Activated CD4-positive, alpha-beta T cell treated with anti-CD3 and anti-CD28 coated beads for 4 hours (primary cell): Measurements from ENCODE around the gene CAMSAP3.
A peak's percentile ranks its signal among the peaks of the same experiment; 100 is the strongest.
"Not testable (repeated sequence)": the region's sequence is repeated elsewhere in the genome, so short reads cannot be mapped to it uniquely, and the experiment has no call there.

ENCODE experiments used
- DNase-seq, 2 donors: peaks; one replicate each; pipeline ENCODE4 v3.0.0-alpha.2; 2020

The CAMSAP3 gene

DNA sequence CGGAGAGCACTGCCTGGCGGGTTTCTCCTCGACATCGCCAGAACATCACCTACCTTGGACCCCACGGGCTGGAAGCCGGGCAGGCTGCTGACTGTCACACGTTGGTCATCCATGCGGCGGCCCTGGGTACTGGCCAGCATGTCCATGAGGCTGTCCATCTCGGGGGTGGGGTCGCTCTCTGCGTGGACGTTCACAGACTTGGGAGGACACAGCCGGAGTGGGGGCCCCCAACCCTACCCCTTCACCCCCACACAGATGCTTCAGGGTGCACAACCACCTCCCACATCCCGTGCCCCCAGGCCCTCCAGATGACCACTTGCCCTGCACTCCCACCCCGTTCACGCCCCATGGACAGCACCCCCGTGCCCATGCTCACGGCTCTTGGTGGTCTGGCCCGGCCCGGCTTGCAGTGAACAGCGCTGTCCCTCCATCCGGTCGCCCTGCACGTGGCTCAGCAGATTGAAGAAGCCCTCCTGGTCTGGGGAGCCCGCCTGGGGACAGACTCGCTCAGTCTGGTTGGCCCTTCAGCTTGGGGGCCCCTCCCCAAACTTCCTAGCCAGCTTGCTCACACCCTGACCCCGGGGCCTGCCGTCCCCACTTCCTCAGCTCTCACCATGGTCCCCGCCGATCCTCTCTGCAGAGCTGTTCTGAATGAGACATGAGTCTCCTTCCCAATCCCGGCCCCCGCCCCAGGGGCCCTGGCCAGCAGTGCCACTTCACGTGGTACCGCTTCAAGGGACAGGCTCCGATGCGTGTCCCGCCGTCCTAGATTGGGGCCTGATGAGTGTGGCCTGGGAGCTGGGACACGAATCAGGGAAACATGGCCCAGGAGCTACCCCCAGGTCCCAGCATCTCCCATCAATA lies 36.9 kb downstream of the CAMSAP3 start:
- no peak for DNase-seq

- DNase-seq, result no peak
These were observed 38.0 kb downstream of the CAMSAP3 start, which contains the start of gene PCP2 for GRCh38 chr19:7633698-7634097. TSS of gene PCP2 (minus strand) at chr19:7633719. CDS start at chr19:7633457, 262 bp downstream.

GRCh38 chr19:7635670-7636069 lies 40.0 kb downstream of the CAMSAP3 start:
- no peak for DNase-seq

DNA sequence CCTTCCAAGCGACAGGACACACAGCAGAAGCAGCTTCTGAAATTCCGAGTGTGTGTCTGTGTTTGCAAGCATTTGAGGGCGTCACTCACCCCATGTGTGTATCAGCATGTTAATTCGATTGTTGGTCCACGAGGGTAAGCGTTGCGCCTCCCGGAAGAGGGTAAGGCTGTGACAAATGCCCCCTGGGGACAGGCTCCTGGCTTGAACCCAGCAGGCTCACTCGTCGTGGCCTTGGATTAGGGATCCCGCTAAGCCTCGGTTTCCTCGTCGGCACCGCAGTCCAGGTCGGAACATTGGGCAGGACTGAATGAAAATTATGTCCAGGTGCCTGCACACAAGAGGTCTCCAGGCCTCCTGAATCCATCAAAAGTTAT lies 40.6 kb downstream of the CAMSAP3 start:
- DNase-seq, result no peak

- peak; percentile 90 to 93 for DNase-seq
These were observed 41.2 kb downstream of the CAMSAP3 start, which contains the start of gene STXBP2 for GRCh38 chr19:7636691-7637373. TSS of gene STXBP2 (plus strand) at chr19:7637110. CDS start at chr19:7637150, 40 bp downstream.

GRCh38 chr19:7637374-7638256 lies 42.0 kb downstream of the CAMSAP3 start:
- DNase-seq, result no peak

DNA sequence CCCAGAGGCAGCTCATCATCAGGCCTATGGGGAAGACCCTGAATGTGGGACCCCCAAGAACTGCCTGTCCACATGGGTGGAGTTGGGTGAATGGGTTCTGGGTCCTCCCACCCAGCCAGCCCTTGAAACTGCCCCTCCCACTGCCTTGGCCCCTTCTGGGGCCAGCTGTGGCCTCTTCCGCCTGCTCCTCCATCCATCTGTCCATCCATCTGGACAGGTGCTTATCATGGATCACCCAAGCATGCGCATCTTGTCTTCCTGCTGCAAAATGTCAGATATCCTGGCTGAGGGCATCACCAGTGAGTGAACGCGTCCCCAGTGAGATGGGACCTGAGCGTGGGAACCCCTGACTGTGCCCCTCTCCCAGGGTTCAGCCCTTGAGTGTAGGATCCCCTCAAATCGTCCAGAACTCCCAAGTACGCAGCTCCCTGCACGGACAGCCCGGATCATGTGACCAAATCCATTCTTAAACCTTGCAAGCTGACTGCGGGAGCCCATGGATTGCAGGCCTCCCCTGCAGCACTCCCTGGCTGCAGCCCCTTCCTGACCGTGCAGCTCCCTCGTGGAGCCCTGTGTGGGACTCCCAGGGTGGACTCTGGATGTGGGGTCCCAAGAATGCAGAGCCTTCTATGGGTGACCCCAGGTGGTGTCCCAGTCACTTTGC lies 43.3 kb downstream of the CAMSAP3 start:
- DNase-seq, result no peak

DNA sequence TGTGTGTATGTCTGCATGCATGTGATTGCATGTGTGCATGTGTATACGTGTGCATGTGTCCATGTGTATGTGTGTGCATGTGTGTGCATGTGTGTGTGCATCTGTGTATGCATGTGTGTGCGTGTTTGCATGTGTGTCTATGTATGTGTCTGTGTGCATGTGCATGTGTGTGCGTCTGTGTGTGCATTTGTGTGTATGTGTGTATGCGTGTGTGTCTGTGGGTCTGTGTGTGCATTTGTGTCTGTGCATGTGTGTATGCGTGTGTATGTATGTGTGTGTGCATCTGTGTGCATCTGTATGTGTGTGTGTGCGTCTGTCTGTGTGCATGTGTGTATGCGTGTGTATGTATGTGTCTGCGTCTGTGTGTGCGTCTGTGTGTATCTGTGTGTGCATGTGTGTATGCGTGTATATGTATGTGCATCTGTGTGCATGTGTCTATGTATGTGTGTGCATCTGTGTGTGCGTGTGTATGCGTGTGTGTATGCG lies 44.2 kb downstream of the CAMSAP3 start:
- no peak for DNase-seq

GRCh38 chr19:7640803-7641202 lies 45.1 kb downstream of the CAMSAP3 start:
- DNase-seq, result no peak

GRCh38 chr19:7641290-7642276 lies 45.9 kb downstream of the CAMSAP3 start:
- DNase-seq, result no peak

DNA sequence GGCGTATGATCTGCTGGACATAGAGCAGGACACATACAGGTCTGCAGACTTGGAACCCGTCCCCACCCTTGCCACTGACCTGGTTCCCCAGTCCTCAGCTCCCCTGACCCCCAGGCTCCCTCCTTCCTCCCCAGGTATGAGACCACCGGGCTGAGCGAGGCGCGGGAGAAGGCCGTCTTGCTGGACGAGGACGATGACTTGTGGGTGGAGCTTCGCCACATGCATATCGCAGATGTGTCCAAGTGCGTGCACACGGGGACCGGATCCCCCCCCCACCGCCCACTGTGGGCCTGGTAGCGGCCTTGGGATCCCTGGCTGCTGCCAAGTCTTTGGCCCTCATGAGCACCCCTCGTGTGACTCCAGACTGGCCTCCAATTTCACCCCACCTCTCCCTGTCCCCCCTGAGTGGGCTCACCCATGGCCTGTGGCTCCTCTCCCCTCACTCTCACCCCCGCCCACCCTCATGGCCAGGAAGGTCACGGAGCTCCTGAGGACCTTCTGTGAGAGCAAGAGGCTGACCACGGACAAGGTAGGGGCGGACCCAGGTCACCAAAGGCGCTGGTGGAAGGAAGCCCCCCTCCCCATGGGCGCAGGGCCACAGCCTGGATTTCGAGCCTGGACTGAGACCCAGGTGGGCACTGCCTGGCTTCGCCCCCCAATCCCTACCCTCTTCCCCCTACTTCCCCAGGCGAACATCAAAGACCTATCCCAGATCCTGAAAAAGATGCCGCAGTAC lies 46.8 kb downstream of the CAMSAP3 start:
- DNase-seq, result no peak

GRCh38 chr19:7643031-7643415 lies 47.4 kb downstream of the CAMSAP3 start:
- DNase-seq, result no peak

- not testable (repeated sequence) for DNase-seq
These were observed 48.2 kb downstream of the CAMSAP3 start for GRCh38 chr19:7643629-7644549.

DNA sequence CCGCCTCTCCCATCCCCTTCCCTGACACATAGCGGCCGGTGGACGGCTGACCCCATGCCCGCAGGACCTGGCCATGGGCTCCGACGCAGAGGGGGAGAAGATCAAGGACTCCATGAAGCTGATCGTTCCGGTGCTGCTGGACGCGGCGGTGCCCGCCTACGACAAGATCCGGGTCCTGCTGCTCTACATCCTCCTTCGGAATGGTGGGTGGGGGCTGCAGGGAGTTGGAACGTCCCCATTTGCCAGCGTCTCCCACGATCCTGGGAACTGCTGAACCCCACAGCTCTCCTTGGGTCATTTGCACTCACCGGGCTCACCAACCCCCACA lies 48.9 kb downstream of the CAMSAP3 start:
- DNase-seq, result no peak

- DNase-seq, result no peak
These were observed 49.5 kb downstream of the CAMSAP3 start for GRCh38 chr19:7645163-7645562.

- no peak for DNase-seq
These were observed 50.2 kb downstream of the CAMSAP3 start for GRCh38 chr19:7645656-7646425.

DNA sequence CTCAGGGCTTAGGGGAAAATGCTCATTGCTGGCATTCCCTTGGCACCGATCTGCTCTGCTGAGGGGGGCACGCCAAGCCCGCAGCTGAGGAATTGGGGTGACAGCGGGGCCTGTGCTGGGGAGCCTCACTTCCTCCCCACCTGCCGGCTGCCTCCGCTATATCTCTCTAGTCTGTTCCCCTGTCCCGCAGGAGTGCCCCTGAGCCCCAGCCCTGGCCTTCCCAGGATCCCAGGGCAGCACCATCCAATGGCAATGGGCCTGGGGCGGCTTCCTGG lies 50.7 kb downstream of the CAMSAP3 start:
- DNase-seq, result no peak

- DNase-seq, result no peak
These were observed 51.5 kb downstream of the CAMSAP3 start for GRCh38 chr19:7647156-7647555.
